A673 (cell line): ENCODE data around the gene UNG. TPM values are rescaled to one million over a fixed set of nuclear protein-coding genes. Genes with fewer than 3 reads are reported as not detected.

Experiments
- BruUV-seq: library from RNA; stranded (reverse); fragments of 400-500 nt; replicated peaks from 2 replicates; lab custom pipeline; 2021; lab: Mats Ljungman, UMichigan
- CTCF ChIA-PET: fragments of 300-600 bp; sonication (Branson Sonifier 250); formaldehyde crosslinking; loops from one replicate; lab custom pipeline; 2022; ENCODE audit warnings: antibody characterized with exemption; lab: Charles Lee
- POLR2A ChIA-PET: fragments of 300-600 bp; sonication (Branson Sonifier 250); formaldehyde crosslinking; loops from one replicate; lab custom pipeline; 2022; ENCODE audit warnings: antibody characterized with exemption; ENCODE audit not compliant: low non-redundant PET; lab: Charles Lee
- DNase-seq: peaks from one replicate; pipeline ENCODE4 v3.0.0-alpha.2; 2015; ENCODE audit warnings: low spot score
- H3K27ac ChIP-seq: fragments of 200-600 bp; sonication (generic); 2 replicates; pipeline ENCODE4 v1.5.1; 2016; ENCODE audit warnings: mixed run types, low read depth, mild to moderate bottlenecking, mixed read lengths, antibody characterized with exemption, low read length; ENCODE audit not compliant: poor library complexity, severe bottlenecking
- H3K27me3 ChIP-seq: fragments of 200-600 bp; sonication (generic); replicated peaks from 2 replicates; pipeline ENCODE4 v1.6.1; 2017; ENCODE audit warnings: mixed run types, low read depth, mild to moderate bottlenecking, mixed read lengths, antibody characterized with exemption, low read length; ENCODE audit not compliant: insufficient read depth, poor library complexity
- H3K36me3 ChIP-seq: fragments of 200-600 bp; sonication (generic); 2 replicates; pipeline ENCODE4 v1.6.1; 2016; ENCODE audit warnings: mixed run types, mild to moderate bottlenecking, mixed read lengths, antibody characterized with exemption, low read length; ENCODE audit not compliant: insufficient read depth, poor library complexity, severe bottlenecking
- H3K4me1 ChIP-seq: fragments of 200-600 bp; sonication (generic); 2 replicates; pipeline ENCODE4 v1.6.1; 2017; ENCODE audit warnings: mixed run types, mild to moderate bottlenecking, mixed read lengths, antibody characterized with exemption, low read length; ENCODE audit not compliant: insufficient read depth, poor library complexity, severe bottlenecking
- H3K4me3 ChIP-seq: fragments of 200-600 bp; sonication (generic); 2 replicates; pipeline ENCODE4 v1.5.1; 2016; ENCODE audit warnings: low read depth, mixed run types, mild to moderate bottlenecking, mixed read lengths, low read length; ENCODE audit not compliant: poor library complexity, severe bottlenecking
- H3K9me3 ChIP-seq: fragments of 200-600 bp; sonication (generic); 2 replicates; pipeline ENCODE4 v1.6.1; 2016; ENCODE audit warnings: mixed run types, low read depth, mild to moderate bottlenecking, mixed read lengths, antibody characterized with exemption, low read length; ENCODE audit not compliant: poor library complexity, severe bottlenecking
- CTCF ChIP-seq: fragments of 300-800, 200-600 bp; sonication (generic); conservative IDR thresholded peaks from 2 replicates; pipeline ENCODE4 v1.5.1; 2017; ENCODE audit warnings: low read depth, mild to moderate bottlenecking, antibody characterized with exemption, low read length, moderate library complexity, mixed read lengths
- EZH2 ChIP-seq: fragments of 200-600 bp; sonication (generic); IDR thresholded peaks from 2 replicates; pipeline ENCODE4 v1.6.1; 2017; ENCODE audit warnings: borderline replicate concordance, low read depth, mild to moderate bottlenecking, mixed read lengths, antibody characterized with exemption, low read length; ENCODE audit not compliant: poor library complexity, severe bottlenecking
- intact Hi-C: fragments of 100-400 bp; cut with micrococcal nuclease; formaldehyde crosslinking; loops from one replicate; pipeline ENCODE4 v1.10.0; 2022; ENCODE audit not compliant: unreplicated experiment
- total RNA-seq: library from RNA; stranded (reverse); gene quantifications from 2 replicates; pipeline ENCODE4 v1.2.3, GENCODE V29; 2021

Gene UNG
- total RNA-seq, 1 experiment from 2014 or later: 58.5 TPM

- Histone ChIP-seq H3K36me3 (no peaks in the 10 kb centered on the region), H3K9me3 (no peaks in the 10 kb centered on the region), H3K27ac (peak overlapping the region; percentile 29), H3K4me1 (peaks cover 5% of the 10 kb centered on the region), H3K4me3 (peak overlapping the region; percentile 65), H3K27me3 (no peaks in the 10 kb centered on the region)
- TF ChIP-seq EZH2 (no peak), CTCF (no peak)
- TSS peak; percentile 43 for BruUV-seq
- intact Hi-C loops: no loop called here
- DNase-seq: peak; percentile 74
- CTCF ChIA-PET: interaction anchor here (0.6 to 0.7 kb wide), 2 partner anchors 43 to 621 kb away, joined by 3 to 6 read pairs; no protein-coding TSS in a partner anchor
- POLR2A ChIA-PET: interaction anchor here (0.6 kb wide), 1 partner anchor 309 kb away, joined by 5 read pairs; no protein-coding TSS in a partner anchor
Observed at GRCh38 chr12:109154451-109155438, 57.3 kb downstream of the UNG start.

GRCh38 chr12:109156036-109156435 is 58.6 kb downstream of the UNG start:
- POLR2A ChIA-PET: no interaction called here
- BruUV-seq: no TSS peak
- CTCF ChIA-PET: no interaction called here

GRCh38 chr12:109156586-109156985 is 59.2 kb downstream of the UNG start:
- no peak for DNase-seq
- Histone ChIP-seq H3K36me3 (no peaks in the 10 kb centered on the region), H3K27me3 (no peaks in the 10 kb centered on the region), H3K4me3 (no peak overlapping the region), H3K27ac (no peak overlapping the region), H3K4me1 (peaks cover 5% of the 10 kb centered on the region), H3K9me3 (no peaks in the 10 kb centered on the region)
- intact Hi-C loops: no loop called here
- TF ChIP-seq EZH2 (no peak), CTCF (no peak)
- CTCF ChIA-PET: no interaction called here
- no TSS peak for BruUV-seq
- POLR2A ChIA-PET: no interaction called here

More at GRCh38 chr12:109156036-109156435, 58.6 kb downstream of the UNG start:
- Histone ChIP-seq H3K4me3 (no peak overlapping the region), H3K36me3 (no peaks in the 10 kb centered on the region), H3K4me1 (peaks cover 5% of the 10 kb centered on the region), H3K27me3 (no peaks in the 10 kb centered on the region), H3K9me3 (no peaks in the 10 kb centered on the region), H3K27ac (no peak overlapping the region)
- DNase-seq: no peak
- TF ChIP-seq CTCF: no peak
- no peak for TF ChIP-seq EZH2
- intact Hi-C loops: no loop called here
